Measurements from ENCODE around the gene PCSK4.

PCSK4 gene

DNA sequence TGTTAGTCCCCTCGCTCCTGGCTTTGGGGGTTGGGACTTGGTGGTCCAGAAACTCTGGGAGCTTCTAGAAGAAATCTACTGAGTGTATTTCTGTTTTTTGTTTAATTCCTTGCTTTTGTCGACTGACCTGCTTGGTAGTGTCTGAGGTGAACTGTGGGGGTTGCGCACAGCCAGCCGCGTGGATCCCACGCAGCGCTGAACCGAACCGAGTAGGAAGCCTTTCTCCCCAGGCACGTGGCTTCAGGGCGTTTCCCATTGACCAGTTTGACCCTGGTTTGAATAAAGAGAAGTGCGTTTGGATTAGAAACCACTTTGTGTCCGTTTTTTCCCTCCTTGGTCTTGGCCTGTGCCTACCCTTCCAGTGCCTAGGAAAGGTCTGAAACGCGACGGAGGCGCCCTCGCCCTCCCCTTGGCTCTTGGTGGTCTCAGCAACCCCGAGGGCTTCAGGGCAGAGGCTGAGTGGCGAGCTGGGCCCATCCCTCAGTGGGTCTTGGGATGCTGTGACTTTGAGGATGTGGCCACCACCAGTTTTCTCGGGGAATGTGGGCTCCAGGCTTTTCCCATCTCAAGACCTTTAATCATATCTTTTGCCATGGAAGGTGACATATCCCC lies 54.7 kb downstream of the PCSK4 start:
- no peak for DNase-seq

DNA sequence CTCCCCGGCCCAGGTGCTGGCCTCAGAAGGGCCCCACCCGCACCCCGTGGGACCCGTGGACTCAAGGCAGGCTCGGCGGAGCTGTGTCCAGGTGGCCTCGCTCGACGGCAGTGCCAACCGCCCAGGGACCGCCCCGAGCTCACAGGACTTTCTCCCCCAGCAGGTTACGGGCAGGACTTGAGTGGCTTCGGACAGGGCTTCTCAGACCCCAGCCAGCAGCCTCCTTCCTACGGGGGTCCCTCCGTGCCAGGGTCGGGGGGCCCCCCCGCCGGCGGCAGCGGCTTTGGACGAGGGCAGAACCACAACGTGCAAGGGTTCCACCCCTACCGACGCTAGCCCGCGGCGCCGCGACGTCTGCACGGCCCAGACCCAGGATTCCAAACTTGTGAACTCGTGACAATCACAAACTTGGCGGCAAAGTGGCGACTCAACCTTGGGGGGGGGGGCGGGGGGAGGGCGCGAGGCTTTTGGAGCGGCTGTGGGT lies 55.5 kb downstream of the PCSK4 start:
- no peak for DNase-seq

DNA sequence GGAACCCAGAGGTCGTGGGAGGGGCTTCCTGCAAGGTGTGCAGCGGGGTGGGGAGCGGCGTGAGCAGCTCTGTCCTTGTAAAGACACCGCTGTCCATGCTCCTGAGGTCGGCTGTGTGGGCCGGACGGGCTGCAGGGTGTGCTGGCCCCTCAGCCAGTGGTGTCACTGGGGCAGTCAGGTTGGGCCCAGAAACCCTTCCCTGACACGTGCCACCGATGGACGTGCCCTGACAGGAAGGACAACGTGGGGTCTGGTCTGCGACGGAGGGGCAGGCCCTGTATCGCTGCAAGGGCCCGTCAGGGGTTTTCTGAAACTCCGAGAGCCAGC lies 56.1 kb downstream of the PCSK4 start:
- DNase-seq = no peak

DNA sequence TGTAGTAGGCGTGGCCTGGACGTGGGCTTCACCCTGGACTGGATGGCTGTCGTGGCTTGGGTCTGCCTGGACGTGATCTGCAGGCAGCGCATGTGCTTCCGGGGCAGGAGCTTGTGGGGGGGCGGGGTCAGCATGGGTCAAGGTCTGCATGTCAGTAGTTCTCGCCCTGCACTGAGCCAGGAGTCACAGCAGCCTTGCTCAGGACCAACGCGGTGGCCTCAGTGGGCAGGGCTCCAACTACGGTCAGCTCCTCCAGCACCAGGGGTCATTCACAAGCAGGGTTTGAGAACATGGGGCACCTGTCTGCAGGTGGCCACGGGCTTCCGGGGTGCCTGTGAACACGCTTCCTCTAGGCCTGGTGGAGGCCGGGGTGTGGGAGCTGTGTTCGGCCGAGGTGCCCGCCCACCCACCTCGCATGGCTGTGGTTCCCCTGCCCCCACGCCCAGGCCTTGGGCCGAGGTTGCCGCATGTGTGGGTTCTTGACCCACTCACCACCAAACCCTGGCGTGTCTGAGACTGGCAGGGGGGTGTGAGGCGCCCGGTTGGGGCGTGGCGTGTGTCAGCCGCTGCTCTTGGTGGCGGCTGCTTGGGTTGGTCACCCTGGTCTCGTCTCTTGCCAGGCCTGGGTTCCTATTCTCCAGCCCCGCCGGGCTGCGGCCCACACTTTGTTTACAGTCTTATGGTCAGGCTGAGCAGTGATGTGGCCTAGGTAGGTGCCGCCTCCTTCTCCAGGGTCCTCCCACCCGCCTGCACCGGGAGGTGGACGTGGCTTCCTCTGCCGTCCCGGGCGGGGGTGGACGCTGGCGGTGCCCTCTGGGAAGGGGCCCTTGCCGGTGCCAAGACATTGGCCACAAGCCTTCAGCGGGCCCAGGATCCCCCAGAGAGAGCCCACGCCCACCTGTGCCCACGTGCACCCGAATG lies 56.8 kb downstream of the PCSK4 start:
- DNase-seq = no peak

DNA sequence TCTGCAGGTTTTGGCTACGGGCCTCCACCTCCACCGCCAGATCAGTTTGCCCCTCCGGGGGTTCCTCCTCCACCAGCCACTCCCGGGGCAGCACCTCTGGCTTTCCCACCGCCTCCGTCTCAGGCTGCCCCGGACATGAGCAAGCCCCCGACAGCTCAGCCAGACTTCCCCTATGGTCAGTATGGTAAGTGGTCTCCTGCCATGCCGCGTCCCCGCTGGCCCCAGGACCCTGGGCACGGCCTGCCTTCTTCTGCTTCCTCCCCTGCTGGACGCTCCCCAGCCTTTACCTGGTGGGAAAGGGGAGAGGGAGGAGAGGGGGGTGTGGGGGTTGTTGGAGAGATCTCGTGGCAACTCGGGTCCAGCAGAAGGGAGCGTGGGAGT lies 57.7 kb downstream of the PCSK4 start:
- DNase-seq = no peak

DNA sequence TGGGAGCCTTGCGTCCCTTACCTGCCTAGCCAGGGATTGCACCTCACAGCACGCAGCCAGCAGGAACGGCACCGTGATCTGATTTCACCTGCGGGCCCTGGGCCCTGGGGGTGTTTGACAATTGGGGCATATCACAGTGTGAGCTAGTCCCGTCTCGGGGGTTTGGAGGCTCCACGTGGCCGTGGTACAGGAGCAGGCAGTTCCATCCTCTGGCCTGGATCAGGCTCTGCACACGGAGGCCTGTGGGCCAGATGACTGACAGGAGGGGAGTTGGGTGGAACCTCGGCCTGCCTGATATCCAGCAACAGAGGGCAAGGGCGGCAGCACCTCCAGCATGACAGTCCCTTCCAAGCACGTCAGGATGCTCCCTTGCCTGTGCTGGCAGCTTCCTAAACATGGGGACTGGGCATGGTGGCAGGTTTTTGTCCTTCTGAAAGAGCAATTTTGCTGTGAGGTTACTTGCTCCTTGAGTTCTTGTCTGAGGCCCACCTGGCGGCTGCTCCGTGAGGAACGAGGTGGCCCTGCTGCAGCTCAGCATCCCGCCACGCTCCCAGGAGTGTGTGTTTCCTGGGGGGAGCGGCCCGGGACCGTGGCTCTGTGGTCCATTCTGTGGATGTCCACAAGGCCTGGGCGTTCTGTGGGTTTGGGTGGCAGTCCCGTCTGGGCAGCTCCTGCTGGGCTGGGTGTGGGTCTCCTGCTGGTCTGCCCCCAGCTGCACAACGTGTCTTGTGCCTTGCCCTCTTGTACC lies 58.2 kb downstream of the PCSK4 start:
- DNase-seq = no peak

Data from EL (cell line).